ENCODE data around the gene HIGD2B. TPM values are rescaled to one million over a fixed set of nuclear protein-coding genes. Genes with fewer than 3 reads are reported as not detected.
A peak's percentile ranks its signal among the peaks of the same experiment; 100 is the strongest.
"Not testable (repeated sequence)": the region's sequence is repeated elsewhere in the genome, so short reads cannot be mapped to it uniquely, and the experiment has no call there.

Gene HIGD2B
- total RNA-seq, 1 donor from 2014 or later: not detected

DNA sequence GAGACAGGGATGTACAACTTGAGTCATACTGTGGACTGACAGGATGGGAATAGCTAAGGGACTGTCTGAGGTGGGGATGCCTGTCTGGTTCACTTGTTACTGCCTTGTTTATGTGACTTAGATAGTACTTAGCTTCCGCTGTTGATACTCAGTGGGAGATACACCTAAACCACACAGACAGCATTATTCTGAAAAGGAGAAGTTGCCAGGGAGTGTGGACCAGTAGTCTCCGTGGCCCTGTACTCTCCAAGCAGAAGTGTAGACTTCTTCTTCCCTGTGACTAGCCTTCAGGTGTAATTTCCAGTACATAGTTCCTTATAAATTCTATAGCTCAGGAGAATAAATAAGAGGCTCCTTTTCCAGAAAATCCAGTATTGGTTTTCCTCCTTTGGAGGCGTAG is 5.1 kb downstream of the HIGD2B start:
- DNase-seq (ENCODE audit: low spot score): no peak

DNA sequence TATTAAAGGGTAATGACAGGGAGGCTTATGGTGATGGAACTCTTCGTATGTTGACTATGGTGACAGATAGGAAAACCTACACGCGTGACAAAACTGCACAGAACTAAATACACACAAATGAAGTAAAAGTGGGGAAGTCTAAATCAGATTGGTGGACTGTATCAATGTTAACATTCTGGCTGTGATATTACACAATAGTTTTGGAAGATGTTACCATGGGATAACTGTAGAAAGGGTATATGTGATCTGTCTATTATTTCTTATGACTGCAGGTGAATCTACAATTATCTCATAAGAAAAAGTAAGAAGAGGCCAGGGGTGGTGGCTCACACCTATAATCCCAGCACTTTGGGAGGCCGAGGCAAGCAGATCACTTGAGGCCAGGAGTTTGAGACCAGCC is 9.1 kb downstream of the HIGD2B start:
- no peak for DNase-seq (ENCODE audit: low spot score)

DNA sequence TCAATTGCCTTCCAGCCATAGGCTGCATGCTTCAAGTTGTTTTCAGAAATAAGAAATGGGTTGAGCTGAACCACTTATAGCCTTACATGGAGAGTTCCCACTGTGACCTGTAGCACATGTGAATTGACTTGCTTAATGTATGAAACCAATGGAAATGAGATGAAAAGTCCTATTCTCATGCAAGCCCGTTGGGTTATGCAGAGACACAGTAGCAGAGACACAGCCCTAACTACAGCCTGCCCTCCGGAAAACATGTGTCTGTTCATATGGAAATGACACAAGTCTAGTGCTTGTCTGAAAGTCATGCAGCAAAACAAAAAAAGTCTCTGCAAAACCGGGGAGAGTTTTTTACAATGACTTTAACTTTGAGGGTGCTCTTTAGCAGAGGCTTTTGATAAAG is 14.5 kb downstream of the HIGD2B start:
- DNase-seq (ENCODE audit: low spot score): no peak

DNA sequence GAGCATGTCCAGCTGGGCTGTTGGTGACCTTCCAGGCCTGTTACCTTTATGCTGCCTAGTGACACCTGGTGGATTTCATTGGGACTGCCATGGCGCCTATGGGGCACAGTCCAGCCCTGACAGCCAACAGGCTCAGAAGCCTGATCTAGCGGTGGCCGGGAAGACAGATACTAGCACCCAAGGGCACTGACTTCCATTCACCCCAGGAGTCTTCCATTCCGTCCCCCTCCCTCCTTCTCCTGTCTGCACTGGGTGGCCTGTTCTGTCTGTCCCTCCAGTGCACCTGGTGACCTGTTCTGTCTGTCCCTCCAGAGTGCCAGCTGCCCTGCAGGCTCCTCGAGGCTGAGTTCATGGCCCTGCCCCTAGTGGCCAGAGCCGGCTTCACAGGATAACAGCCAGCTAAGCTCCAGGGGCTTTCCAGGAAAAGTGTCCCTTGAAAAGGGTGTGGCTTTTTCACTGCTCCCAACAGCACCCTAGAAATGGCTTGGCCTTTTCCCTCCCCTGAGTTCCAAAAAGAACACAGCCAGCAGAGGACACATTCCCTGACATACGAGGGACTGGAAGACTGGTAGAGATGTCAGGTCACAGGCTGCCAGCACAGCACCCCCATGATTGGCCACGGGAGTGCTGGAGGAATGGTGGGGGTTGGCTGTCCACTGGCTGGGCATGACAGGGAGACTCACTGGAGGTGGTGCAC is 15.2 kb downstream of the HIGD2B start:
- not testable (repeated sequence) for DNase-seq (ENCODE audit: low spot score)

DNA sequence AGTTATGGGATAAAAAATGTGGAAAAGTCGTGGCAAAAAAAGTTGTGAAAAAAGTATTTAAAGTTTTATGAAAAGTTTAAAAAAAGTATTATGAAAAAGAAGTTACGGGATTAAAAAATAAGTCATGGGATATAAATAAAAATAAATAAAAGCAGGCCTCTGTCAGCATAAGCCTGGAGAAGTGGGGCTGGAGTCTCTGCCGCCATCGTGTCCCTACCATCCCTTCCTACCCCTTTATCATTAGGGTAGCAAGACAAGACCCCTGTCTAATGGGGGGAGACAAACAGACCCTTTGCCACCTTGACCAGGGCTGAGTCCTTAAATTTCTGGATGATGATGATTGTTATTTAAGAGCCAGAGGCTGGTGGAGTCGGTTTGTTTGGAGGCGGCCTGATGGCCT is 16.2 kb downstream of the HIGD2B start:
- DNase-seq (ENCODE audit: low spot score): not testable (repeated sequence)

DNA sequence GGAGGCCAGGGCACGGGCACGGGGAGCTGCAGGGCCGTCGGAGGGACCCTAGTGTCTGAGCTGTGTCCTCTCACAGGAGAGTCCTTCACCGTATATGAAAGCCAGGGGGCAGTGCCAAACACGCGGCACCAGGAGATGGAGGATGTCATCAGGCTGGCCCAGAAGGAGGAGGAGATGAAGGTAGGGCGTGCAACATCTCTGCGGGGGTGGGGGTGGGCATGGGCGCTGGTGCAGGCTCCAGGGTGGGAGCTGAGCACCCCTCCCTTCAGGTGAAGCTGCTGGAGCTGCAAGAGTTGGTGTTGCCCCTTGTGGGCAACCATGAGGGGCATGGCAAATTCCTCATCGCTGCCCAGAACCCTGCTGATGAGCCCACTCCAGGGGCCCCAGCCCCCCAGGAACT is 20.3 kb downstream of the HIGD2B start:
- not testable (repeated sequence) for DNase-seq (ENCODE audit: low spot score)

DNA sequence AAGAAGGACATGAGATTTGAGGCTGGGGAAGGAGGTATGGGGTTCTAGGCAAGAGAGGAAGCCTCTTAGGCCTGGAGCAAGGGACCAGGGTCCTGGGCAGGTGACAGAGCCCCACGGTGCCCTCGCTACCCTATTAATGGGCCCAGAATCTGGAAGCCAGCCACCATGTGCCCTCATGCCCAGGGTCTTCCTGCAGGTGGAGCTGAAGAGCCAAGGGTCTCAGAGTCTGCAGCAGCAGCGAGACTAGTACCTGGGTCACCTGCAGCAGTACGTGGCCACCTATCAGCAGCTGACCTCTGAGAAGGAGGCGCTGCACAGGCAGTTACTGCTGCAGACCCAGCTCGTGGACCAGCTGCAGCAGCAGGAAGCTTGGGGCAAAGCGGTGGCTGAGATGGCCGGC is 22.1 kb downstream of the HIGD2B start:
- DNase-seq (ENCODE audit: low spot score): not testable (repeated sequence)

DNA sequence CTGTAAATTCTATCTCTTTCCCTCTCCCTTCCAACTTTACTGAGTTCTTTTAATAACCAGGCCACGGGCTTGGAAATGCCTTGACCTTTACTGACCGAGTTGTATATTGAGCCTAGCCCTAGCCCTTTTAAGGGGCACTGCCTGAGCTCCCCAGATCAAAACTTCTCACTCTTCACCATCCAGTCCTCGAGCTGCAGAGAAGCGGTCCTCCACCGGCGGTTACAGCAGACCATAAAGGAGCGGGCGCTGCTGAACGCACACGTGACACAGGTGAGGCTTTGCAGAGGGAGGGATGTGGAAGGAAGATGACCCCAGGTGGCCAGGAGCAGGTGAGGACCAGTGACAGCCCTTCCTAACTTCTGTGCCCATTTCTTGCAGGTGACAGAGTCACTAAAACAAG is 24.9 kb downstream of the HIGD2B start:
- not testable (repeated sequence) for DNase-seq (ENCODE audit: low spot score)

DNA sequence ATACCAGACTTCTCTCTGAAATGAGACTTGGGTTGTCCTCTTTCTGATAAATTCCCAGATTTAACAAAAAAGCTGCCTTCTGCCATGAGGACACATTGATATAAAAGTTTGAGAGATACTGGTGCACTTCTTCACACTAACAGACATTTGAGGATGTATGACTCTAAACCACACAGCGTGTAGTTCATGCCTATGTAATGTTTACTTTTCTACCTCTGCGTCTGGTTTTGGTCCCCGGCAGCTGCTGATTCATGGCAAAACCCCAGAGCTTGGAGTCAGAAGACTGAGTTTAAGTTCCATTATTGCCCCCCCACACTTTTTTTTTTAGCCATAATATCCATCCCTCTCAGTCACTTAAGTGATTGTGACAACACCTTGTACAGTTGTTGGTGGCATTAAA is 30.0 kb downstream of the HIGD2B start:
- not testable (repeated sequence) for DNase-seq (ENCODE audit: low spot score)

DNA sequence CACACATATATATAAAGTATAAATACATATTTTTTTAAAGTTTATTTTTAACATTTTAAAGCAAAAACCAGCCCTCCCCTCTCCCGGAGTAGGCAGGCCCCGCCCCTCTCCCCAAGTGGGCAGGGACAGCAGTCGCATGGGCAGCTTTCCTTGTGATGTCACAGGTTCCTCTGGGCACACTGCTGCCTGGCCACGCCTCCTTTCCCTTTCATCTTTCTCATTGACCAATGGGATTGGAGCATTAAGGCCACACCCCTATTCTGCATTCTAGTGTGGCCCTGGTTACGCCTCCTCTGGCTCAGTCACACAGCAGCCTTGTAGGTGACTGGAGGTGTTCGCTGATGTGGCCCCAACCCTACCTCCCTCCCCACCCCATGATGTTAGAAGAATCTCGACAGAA is 31.6 kb downstream of the HIGD2B start, which contains the start of gene GOLGA6B:
Gene GOLGA6B, plus strand, starts transcription at position 301 of the 400 bp plus-strand sequence. Its CDS starts 41 bp downstream, at position 342.
- DNase-seq (ENCODE audit: low spot score): not testable (repeated sequence)

DNA sequence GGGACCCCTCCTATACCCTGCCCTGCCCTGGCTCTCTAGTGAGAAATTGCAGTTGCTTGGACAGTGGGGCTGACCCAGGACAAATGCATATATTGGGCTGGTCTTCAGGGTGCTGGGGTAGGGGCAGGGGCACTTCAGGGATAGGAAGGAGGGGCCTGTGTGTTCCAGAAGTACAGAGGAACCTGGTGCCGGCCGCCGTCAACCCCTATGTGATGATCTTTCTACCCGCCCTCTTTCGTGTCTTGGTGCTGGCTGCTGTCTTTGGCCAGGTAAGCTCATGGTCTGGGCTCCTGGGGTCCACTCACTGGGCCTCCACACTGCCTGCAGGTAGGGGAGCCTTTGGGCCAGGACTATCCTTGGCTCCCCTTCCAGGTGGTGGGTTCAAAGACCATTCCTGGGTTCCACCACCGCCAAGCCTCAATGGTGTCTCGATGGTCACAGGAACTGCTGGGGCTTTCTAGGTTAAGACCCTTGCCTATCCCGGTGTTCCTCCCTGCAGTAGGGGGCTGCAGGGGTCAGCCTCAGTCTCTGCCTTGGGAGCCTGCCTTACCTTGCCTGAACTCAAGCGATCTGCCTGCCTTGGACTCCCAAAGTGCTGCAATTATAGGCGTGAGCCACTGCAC is 37.2 kb downstream of the HIGD2B start:
- not testable (repeated sequence) for DNase-seq (ENCODE audit: low spot score)

DNA sequence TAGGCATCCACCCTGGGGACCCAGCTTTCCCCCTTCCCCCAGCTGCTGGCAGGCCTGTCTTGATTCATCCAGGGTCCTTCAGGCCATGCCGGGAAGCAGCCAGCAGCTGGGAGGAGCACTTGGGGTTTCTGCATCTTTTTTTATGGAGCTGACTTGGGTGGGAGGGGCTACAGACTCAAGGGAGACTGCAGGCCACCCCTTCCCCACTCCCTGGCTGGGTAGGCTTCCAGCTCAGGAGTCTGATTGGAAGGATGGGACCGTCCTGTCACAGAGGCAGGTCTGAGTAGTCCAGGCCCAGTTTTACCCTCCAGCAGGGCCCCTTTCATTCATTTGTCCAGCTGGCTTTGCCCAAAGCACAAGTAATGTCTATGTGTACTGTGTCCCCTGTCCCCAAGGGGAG is 43.7 kb downstream of the HIGD2B start:
- not testable (repeated sequence) for DNase-seq (ENCODE audit: low spot score)

DNA sequence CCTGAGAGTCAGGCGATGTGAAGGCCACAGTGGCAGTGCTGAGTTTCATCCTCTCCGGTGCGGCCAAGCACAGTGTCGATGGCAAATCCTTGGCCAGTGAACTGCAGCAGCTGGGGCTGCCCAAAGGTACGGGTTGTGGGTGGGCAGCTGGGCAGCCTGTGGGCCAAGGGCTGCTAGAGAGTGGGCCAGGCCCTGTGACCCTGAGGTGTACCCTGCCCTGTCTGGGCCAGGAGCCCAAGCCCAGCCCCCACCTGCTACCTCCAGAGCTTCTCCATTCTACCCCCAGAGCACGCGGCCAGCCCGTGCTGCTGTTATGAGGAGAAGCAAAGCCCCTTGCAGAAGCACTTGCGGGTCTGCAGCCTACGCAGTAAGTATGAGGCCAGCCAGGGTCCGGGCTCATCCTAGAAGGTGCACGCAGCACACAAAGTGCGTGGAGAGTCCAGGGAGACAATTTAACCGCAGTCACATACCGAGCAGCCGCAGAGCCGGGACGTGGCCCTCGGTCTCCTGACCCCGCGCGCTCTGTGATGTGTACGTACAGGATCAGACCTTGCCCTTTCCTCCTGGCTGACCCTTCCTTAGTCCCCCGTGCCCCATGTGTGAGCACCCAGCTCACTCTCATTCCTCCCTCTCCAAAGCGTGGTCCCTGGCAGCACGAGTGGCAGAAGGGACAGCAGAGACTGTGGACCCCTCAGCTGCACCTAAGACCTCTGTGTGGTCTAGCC is 46.1 kb downstream of the HIGD2B start:
- not testable (repeated sequence) for DNase-seq (ENCODE audit: low spot score)

DNA sequence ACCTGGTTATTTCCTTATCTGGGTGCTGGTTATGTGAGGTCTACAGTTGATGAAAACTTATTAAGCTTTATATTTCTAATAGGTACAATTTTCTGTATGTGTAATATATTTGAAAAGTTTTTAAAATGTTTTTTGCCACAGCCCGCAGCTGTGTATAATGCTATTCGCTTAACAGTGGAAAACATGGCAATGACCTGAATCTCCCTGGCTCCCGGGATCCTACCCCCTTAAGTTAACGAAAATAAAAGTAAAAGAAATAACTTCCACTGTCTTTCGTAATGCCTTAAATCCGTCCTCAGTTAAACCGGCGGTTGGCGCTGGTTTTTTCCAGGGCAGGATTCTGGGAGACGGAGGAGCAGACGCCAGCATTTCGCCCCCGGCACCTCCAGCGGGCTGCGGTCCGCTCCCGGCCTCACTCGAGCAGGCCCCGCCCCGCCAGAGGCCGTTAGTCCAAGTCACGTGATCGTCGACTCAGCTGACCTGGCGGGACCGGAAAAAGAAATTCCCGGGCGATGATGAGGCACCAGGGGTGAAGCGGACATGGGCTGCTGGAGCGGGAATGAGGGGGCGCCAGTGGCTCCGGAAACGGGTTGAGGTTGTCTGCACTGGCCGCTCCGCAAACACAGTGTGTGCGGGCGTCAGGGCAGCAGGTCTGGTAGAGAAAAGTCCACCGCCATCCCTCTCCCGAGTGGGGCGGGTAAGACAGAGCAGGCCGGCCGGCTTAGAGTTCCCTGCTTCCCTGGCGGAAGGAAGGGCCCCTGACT is 49.3 kb downstream of the HIGD2B start:
- peak; percentile 89 for DNase-seq (ENCODE audit: low spot score)

DNA sequence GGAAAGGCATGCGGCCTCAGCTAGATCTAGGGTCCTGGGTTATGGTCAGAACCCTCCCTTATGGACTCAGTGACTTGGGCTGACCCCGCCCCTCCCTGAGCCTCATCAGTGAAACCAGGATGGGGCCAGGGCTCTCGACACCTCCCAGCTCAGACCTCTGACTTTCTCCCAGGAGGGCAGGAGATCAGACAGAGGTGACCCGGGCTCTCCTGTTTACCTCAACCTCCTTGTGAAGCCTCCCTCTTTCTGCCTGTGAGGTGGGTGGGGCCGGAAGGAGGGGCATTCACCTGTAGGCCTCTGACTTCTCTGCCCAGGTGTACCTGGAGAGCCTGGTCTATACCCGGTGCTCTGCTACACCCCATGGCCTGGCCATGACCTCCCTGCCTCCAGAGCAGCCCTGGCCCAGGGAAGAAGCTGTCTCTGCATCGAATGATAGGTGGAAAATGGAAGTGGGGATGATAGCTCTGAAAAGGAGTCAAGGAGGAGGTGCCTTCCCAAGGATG is 56.9 kb downstream of the HIGD2B start:
- not testable (repeated sequence) for DNase-seq (ENCODE audit: low spot score)

DNA sequence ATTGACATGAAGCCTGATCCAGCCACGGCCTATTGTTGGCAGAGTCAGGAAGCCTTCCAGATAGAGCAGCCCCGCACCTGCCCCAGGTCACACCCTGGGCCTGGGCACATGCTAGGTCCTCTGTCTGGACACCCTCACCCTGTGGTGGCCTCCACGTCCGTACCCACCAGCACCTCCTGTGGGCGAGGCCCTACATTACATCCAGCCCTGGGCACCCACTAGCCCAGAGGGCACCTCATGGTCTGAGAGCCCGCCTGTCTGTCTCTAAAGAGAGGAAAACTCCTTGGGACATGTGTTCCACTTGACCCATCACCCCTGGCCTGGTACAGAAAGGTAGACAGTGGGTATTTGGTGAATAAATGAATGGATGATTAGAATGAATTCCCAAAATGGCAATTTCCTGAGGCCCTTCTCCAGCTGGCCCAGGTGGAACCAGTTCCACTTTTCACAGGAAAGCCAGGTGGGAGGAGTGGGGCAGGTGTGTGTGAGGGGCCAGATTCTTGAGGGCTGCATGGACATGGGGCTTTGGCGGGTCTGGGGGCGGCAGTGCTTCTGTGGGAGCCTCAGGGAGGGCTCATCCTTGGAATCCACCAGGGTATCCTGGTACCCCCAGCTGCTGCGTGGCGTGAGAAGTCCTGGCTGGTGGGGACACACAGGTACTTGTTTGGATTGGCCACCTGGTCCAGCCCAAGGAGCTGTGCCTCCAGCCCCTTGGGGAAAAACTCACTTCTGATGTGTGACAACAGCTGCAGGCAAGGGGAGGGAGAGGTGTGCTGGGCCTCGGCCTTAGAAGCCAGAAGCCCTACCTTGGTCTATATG is 57.5 kb downstream of the HIGD2B start:
- DNase-seq (ENCODE audit: low spot score): not testable (repeated sequence)

DNA sequence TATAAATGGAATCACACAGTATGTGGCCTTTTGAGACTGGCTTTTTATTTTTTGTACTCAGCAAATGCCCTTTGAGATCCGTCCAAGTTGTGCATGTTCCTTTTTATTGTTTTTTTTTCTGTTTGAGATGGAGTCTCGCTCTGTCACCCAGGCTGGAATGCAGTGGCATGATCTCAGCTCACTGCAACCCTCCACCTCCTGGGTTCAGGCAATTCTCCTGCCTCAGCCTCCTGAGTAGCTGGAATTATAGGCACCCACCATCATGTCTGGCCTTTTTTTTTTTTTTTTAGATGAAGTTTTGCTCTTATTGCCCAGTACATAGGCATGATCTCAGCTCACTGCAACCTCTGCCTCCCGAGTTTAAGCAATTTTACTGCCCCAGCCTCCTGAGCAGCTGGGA is 59.8 kb downstream of the HIGD2B start:
- peak; percentile 1 for DNase-seq (ENCODE audit: low spot score)

Measured in mesenteric fat pad (tissue), 1 donor.